C4-2B (cell line): Measurements from ENCODE around the gene GCNT2.
"Not testable (repeated sequence)": the region's sequence is repeated elsewhere in the genome, so short reads cannot be mapped to it uniquely, and the experiment has no call there.

Experiments used
- H3K27ac ChIP-seq: fragments of 450-650 bp; 2 replicates; pipeline ENCODE4 v1.5.1; 2017
- ZFX ChIP-seq: fragments of 450-650 bp; IDR thresholded peaks from 2 replicates; pipeline ENCODE4 v1.6.1; 2017
- TF ChIP-seq, protein P1 (sequence below): fragments of 450-650 bp; conservative IDR thresholded peaks from 2 replicates; pipeline ENCODE4 v1.5.1; 2017; ENCODE audit warnings: mild to moderate bottlenecking

The GCNT2 gene

GRCh38 chr6:10484912-10485311, 36.2 kb upstream of the GCNT2 start:
- TF ChIP-seq, protein P1, sequence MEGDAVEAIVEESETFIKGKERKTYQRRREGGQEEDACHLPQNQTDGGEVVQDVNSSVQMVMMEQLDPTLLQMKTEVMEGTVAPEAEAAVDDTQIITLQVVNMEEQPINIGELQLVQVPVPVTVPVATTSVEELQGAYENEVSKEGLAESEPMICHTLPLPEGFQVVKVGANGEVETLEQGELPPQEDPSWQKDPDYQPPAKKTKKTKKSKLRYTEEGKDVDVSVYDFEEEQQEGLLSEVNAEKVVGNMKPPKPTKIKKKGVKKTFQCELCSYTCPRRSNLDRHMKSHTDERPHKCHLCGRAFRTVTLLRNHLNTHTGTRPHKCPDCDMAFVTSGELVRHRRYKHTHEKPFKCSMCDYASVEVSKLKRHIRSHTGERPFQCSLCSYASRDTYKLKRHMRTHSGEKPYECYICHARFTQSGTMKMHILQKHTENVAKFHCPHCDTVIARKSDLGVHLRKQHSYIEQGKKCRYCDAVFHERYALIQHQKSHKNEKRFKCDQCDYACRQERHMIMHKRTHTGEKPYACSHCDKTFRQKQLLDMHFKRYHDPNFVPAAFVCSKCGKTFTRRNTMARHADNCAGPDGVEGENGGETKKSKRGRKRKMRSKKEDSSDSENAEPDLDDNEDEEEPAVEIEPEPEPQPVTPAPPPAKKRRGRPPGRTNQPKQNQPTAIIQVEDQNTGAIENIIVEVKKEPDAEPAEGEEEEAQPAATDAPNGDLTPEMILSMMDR = no peak
- no peak overlapping the region for H3K27ac ChIP-seq

GRCh38 chr6:10485406-10485805, 35.7 kb upstream of the GCNT2 start:
- no peak for TF ChIP-seq ZFX
- TF ChIP-seq, protein P1 = no peak
- no peak overlapping the region for H3K27ac ChIP-seq

DNA sequence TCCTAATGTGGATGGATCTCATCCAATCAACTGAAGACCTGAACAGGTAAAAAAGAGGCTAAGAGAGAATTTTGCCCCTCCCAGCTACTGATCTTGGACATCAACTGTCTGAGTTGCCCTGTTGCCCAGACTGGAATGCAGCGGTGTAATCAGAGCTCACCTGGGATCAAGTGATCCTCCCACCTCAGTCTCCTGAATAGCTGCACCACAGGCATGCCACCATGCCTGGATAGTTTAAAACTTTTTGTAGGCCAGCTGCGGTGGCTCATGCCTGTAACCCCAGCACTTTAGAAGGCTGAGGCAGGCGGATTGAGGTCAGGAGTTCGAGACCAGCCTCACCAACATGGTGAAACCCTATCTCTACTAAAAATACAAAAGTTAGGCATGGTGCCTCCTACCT, 34.9 kb upstream of the GCNT2 start:
- TF ChIP-seq ZFX = no peak
- TF ChIP-seq, protein P1 = no peak
- H3K27ac ChIP-seq = no peak overlapping the region

DNA sequence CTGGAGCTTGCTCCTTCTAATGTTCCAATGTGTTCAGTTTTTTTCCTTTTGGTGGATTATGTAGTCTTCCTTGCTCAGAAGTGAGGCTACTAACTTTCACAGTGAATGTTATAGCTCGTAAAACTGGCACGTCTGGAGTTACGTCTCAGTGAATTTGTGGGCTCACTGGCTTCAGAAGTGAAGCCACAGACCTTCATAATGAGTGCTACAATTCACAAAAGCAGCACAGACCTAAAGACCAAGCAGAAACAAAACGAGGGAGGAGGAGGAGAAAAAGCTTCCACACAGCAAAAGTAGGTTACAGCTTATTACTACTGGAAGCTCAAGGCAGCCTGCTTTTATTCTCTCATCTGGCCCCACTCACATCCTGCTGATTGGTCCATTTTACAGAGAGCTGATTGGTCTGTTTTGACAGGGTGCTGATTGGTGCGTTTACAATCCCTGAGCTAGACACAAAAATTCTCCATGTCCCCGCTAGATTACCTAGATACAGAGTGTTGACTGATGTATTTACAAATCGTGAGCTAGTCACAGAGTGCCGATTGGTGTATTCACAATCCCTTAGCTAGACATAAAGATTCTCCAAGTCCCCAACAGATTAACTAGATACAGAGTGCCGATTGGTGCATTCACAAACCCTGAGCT, 34.1 kb upstream of the GCNT2 start:
- not testable (repeated sequence) for H3K27ac ChIP-seq

DNA sequence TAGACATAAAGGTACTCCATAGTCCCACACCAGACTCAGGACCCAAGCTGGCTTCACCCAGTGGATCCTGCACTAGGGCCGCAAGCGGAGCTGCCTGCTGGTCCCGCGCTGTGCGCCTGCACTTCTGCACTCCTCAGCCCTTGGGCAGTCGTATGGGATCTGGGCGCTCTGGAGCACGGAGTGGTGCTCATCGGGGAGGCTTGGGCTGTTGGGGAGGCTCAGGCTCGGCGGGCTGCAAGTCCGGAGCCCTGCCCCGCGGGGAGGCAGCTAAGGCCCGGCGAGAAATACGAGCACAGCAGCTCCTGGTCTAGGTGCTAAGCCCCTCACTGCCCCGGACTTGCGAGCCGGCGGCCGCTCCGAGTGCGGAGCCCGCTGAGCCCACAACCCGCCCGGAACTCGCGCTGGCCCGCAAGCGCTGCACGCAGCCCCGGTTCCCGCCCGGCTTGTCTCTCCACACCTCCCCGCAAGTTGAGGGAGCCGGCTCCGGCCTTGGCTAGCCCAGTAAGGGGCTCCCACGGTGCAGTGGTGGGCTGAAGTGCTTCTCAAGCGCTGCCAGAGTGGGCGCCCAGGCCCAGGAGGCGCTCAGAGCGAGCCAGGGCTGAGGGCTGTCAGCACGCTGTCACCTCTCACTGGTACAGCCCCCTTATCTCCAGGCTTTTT, 33.4 kb upstream of the GCNT2 start:
- no peak for TF ChIP-seq ZFX
- TF ChIP-seq, protein P1 = no peak
- H3K27ac ChIP-seq = no peak overlapping the region

GRCh38 chr6:10491463-10491862, 29.7 kb upstream of the GCNT2 start:
- H3K27ac ChIP-seq = no peak overlapping the region
- no peak for TF ChIP-seq ZFX
- TF ChIP-seq, protein P1 = no peak

DNA sequence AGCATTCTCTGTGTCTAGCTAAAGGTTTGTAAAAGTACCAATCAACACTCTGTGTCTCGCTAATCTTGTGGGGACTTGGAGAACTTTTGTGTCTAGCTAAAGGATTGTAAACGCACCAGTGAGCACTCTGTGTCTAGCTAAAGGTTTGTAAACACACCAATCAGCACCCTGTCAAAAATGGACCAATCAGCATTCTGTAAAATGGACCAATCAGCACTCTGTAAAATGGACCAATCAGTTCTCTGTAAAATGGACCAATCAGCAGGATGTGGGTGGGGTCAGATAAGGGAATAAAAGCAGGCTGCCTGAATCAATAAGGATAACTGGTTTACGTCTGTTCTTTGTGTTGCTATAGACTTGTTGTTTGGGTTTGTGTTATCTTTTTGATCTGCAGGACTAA, 29.2 kb upstream of the GCNT2 start:
- H3K27ac ChIP-seq = not testable (repeated sequence)

DNA sequence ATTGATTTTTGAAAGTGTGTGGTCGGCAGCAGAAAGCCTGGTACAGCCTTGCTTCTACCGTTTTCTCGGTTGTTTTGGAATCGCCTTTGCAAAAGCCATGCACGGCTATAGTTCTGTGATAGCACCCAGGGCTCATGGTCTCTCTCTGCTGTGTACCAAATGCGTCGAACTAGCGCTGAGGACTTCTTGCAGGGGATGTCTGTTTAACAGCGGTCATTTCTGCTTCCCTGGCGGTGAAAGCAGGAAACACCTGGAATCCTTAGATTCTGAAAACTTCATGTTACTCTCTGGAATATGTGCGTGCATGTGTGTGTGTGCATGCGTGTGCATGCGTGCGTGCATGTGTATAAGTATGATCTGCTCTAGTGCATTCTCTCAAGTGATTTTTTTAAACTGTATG, 26.1 kb upstream of the GCNT2 start:
- no peak overlapping the region for H3K27ac ChIP-seq
- no peak for TF ChIP-seq ZFX
- TF ChIP-seq, protein P1 = no peak
